Measurements from ENCODE around the gene ORAI3.

DNA sequence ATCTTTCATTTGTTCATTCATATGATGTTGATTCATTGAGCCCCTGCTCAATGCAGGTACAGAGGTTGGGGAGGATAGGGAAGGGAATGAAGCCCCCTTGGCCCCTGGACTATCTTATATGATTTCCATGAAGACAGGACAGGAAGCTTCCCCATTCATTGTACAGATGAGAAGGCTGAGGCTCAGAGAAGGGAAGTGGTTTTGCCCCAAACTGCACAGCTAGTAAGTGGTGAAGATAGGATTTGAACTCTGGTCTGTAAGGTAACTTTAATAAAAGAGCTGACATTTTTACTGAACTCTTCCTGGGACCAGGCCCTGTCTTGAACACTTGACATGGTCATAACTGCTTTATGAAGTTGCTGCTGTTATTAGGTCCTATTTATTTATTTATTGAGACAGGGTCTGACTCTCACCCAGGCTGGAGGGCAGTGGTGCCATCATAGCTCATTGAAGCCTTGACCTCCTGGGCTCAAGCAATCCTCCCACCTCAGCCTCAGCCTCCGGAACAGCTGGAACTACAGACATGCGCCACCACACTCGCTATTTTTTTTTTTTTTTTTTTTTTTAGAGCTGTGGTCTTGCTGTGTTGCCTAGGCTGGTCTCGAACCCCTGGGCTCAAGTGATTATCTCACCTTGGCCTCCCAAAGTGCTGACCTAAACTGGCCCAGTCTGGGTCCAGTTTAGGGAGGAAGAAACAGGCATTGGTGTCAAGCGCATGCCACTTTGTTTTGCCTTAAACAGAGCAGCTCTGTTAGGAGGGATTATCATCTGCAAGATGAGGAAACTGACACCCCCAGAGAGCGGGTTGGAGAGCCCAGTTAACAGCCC lies 47.5 kb upstream of the ORAI3 start:
- TF ChIP-seq, protein P1, sequence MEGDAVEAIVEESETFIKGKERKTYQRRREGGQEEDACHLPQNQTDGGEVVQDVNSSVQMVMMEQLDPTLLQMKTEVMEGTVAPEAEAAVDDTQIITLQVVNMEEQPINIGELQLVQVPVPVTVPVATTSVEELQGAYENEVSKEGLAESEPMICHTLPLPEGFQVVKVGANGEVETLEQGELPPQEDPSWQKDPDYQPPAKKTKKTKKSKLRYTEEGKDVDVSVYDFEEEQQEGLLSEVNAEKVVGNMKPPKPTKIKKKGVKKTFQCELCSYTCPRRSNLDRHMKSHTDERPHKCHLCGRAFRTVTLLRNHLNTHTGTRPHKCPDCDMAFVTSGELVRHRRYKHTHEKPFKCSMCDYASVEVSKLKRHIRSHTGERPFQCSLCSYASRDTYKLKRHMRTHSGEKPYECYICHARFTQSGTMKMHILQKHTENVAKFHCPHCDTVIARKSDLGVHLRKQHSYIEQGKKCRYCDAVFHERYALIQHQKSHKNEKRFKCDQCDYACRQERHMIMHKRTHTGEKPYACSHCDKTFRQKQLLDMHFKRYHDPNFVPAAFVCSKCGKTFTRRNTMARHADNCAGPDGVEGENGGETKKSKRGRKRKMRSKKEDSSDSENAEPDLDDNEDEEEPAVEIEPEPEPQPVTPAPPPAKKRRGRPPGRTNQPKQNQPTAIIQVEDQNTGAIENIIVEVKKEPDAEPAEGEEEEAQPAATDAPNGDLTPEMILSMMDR (IDR thresholded peaks at IDR 0.05) = no peak
- TF ChIP-seq EZH2 (IDR thresholded peaks at IDR 0.05) = no peak
- no peak for TF ChIP-seq EZH2phosphoT487 (IDR thresholded peaks at IDR 0.05)
